Myocyte (in vitro differentiated cells): ENCODE data around the gene GUF1. TPM values are rescaled to one million over a fixed set of nuclear protein-coding genes. Genes with fewer than 3 reads are reported as not detected.
A peak's percentile ranks its signal among the peaks of the same experiment; 100 is the strongest.
"Not testable (repeated sequence)": the region's sequence is repeated elsewhere in the genome, so short reads cannot be mapped to it uniquely, and the experiment has no call there.

Source experiments
- DNase-seq: peaks from one replicate; pipeline ENCODE4 v3.0.0-alpha.2; 2012; ENCODE audit warnings: low read depth
- total RNA-seq: library from RNA; depleted of rRNA; stranded (reverse); fragments of >200 nt; gene quantifications from 2 replicates; pipeline ENCODE4 v1.2.3, GENCODE V29; 2014

Gene GUF1
- total RNA-seq, 1 donor from 2014 or later: 24.0 TPM

DNA sequence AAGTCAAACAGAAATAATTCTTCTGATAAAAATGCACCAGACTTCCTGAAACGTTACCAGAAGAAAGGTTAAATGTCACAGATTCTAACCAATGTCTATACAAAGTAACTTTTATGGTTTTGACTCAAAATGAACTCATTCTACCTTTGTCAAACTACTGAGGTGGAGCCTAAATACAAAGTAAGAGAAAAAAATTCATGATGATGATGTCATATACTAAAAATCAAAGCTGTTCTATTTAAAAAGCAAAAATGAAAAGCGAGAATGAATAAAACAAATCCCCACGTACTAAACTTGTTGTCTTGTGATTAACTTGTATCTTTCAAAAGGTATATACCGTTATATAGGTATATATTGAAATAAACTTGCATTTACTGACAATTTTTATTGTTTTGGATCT lies 26.5 kb downstream of the GUF1 start:
- DNase-seq: no peak

- DNase-seq: no peak
Observed at GRCh38 chr4:44713125-44713524, 34.9 kb downstream of the GUF1 start.

DNA sequence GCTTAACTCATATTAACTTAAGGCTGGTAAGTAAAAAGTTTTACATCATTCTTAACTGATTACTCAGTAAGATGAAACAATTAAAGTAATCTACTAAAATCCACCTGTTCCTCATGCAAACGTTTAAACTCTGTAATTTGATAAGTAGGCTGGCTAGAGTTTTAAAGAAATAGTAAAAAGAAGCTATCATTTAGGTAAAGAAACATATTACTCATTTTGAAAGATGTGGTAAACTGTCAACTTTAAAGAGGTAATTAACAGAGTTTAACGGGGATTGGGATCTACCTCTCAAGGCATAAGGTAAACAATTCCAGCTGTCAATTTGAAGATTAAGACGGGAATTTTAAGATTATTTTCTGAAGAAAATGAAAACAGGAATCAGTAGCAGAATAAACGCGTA lies 38.4 kb downstream of the GUF1 start:
- no peak for DNase-seq

GRCh38 chr4:44720371-44720770 lies 42.2 kb downstream of the GUF1 start:
- DNase-seq: no peak

DNA sequence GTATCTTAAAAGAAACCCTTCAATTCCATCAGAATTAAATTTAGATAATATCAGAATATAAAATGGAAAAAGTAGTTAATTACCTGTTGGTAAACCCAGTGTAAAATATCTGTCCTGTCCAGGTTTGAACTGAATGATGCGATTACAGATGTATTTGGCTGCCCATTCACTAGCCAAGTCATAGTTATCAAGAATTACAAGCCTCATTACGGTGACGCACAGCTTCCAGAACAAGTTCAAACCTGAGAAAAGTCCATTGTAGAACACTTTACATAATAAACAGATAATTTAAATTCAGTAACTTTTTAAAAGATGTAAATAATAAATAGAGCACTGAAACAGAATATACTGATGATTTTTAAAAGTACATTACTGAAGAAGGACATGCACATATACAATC lies 43.8 kb downstream of the GUF1 start:
- DNase-seq: no peak

GRCh38 chr4:44725166-44725565 lies 46.9 kb downstream of the GUF1 start:
- no peak for DNase-seq

DNA sequence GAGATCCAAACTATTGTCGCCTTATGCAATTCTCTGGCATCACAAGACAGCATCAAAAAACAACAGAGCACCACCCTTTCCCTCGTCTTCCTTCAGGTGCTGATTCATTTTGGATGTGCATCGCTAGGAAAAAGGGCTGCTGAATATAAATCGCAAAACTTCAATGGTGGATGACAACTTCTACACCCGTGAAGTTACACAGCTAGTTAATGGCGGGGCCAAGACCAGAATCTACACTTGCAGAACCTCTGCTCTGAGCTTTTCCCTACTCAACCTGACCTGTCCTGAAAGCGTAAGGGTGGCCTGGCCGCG lies 47.5 kb downstream of the GUF1 start:
- DNase-seq: no peak

GRCh38 chr4:44726038-44726871 lies 48.0 kb downstream of the GUF1 start, which contains the start of gene GNPDA2:
Gene GNPDA2 (minus strand): TSS chr4:44726556. CDS start chr4:44722207, 4,349 bp downstream.
- peak; percentile 93 for DNase-seq

GRCh38 chr4:44727471-44727870 lies 49.3 kb downstream of the GUF1 start:
- DNase-seq: no peak

DNA sequence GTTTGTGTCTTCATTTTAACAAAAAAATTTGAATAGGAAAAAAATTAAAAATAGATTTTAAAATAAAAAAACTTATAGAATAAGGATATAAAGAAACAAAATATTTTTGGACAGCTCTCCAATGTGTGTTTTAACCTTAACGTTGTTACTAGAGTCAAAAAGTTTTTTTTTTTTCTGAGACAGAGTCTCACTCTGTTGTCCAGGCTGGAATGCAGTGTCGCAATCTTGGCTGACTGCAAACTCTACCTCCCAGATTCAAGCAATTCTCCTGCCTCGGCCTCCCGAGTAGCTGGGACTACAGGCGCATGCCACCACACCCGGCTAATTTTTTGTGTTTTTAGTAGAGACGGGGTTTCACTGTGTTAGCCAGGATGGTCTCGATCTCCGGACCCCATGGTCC lies 50.5 kb downstream of the GUF1 start:
- DNase-seq: not testable (repeated sequence)

GRCh38 chr4:44736900-44737299 lies 58.7 kb downstream of the GUF1 start:
- DNase-seq: no peak

- no peak for DNase-seq
Observed at GRCh38 chr4:44738615-44739014, 60.4 kb downstream of the GUF1 start.

DNA sequence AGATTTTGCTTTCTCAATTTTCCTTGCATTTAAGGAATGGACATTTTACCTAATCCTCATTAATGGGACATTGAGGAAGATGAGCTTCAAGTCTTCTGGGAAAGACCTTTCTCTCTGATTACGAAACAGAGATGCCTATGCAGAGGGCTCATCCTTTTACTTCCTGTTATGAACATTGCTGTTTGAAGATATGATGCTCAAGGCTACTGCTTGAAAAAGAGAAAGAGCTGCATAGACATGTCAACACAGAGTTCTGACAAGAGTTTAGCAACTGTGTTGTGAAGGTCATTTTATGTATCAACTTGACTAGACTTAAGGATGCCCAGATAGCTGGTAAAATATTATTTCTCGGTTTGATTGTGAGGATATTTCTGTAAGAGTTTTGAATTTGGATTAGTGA lies 62.0 kb downstream of the GUF1 start:
- DNase-seq: no peak

Other genes starting within 250 kb of the GUF1 start
- gene KCTD8, start 229.6 kb upstream of the GUF1 start, total RNA-seq: not detected in 2 replicates
- gene YIPF7, start 26.8 kb upstream of the GUF1 start, total RNA-seq: 4.9 and 5.8 TPM in 2 replicates
- gene GNPDA2, start 48.1 kb downstream of the GUF1 start, total RNA-seq: 17.0 and 19.7 TPM in 2 replicates